ENCODE data around the gene PICALM. TPM values are rescaled to one million over a fixed set of nuclear protein-coding genes. Genes with fewer than 3 reads are reported as not detected.

Gene PICALM
- total and polyA plus RNA-seq, 2 donors (not counting 3 experiments of a cell fraction or from before 2014, with no cell fraction given): 181 to 202 TPM

DNA sequence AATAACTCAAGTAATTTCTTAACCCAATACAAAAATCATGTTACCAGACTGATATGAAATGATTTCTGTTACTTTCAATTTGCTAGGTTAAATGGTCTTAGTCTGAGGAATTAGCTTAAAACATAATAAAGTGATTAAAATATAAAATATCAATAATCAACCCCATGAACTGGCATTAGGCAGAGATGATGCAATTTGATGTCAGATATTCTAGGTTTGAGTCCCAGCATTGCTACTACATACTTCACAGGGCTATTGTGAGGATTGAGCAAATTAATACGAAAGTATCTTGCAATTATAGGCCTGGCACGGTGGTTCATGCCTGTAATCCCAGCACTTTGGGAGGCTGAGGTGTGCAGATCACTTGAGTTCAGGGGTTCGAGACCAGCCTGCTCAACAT lies 66.5 kb downstream of the PICALM start:
- Histone ChIP-seq H3K36me3 (ENCODE audit: control insufficient read depth in 2 of 2, extremely low read depth in 1 of 2, insufficient read depth in 2 of 2, low read length in 2 of 2) (peaks cover 20 to 38% of the 10 kb centered on the region in 2 experiments), H3K4me3 (replicated peaks in 1 of 3; ENCODE audit: insufficient read depth in 1 of 3, low read depth in 1 of 3, low read length in 3 of 3) (no peak overlapping the region), H3K9me3 (replicated peaks; ENCODE audit: control insufficient read depth, insufficient read depth, low read length) (no peaks in the 10 kb centered on the region), H3K27ac (ENCODE audit: insufficient read depth, low read depth, low read length) (no peak overlapping the region), H3K4me2 (ENCODE audit: insufficient read depth, low read length) (no peak overlapping the region), H3K4me1 (ENCODE audit: control insufficient read depth, extremely low read depth, insufficient read depth, low read length) (no peaks in the 10 kb centered on the region), H3K9ac (replicated peaks; ENCODE audit: extremely low read depth, insufficient read depth, low read length) (no peak overlapping the region), H2AFZ (ENCODE audit: low read depth, low read length) (no peak overlapping the region), H3K79me2 (ENCODE audit: control insufficient read depth, insufficient read depth, low read length) (no peaks in the 10 kb centered on the region), H3K27me3 (ENCODE audit: control insufficient read depth in 2 of 2, insufficient read depth in 2 of 2, low read length in 2 of 2) (no peaks in the 10 kb centered on the region), H3K9me1 (replicated peaks; ENCODE audit: control insufficient read depth, extremely low read depth, insufficient read depth, low read length) (no peaks in the 10 kb centered on the region), H4K20me1 (replicated peaks; ENCODE audit: control insufficient read depth, extremely low read depth, insufficient read depth, low read length) (no peaks in the 10 kb centered on the region)
- no TSS peak for BruUV-seq (replicated peaks)
- FAIRE-seq (no peak), DNase-seq (ENCODE audit: low read depth, low spot score) (no peak)
- TF ChIP-seq, protein P1, sequence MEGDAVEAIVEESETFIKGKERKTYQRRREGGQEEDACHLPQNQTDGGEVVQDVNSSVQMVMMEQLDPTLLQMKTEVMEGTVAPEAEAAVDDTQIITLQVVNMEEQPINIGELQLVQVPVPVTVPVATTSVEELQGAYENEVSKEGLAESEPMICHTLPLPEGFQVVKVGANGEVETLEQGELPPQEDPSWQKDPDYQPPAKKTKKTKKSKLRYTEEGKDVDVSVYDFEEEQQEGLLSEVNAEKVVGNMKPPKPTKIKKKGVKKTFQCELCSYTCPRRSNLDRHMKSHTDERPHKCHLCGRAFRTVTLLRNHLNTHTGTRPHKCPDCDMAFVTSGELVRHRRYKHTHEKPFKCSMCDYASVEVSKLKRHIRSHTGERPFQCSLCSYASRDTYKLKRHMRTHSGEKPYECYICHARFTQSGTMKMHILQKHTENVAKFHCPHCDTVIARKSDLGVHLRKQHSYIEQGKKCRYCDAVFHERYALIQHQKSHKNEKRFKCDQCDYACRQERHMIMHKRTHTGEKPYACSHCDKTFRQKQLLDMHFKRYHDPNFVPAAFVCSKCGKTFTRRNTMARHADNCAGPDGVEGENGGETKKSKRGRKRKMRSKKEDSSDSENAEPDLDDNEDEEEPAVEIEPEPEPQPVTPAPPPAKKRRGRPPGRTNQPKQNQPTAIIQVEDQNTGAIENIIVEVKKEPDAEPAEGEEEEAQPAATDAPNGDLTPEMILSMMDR (IDR thresholded peaks at IDR 0.05; ENCODE audit: extremely low read depth in 1 of 2, insufficient read depth in 1 of 2, low read depth in 1 of 2, low read length in 2 of 2): no peak
- TF ChIP-seq POLR2AphosphoS5 (IDR thresholded peaks at IDR 0.05; ENCODE audit: insufficient read depth, low read depth, low read length): no peak
- no peak for TF ChIP-seq MYC (IDR thresholded peaks at IDR 0.05; ENCODE audit: low read depth, low read length)
- TF ChIP-seq JUN (IDR thresholded peaks at IDR 0.05; ENCODE audit: borderline replicate concordance, insufficient read depth, insufficient read length, low read depth): no peak
- no peak for TF ChIP-seq POLR2A (IDR thresholded peaks at IDR 0.05; ENCODE audit: low read depth, low read length)
- TF ChIP-seq GATA2 (IDR thresholded peaks at IDR 0.05; ENCODE audit: insufficient read depth, insufficient read length, low read depth, low read length): no peak
- TF ChIP-seq, protein P2, sequence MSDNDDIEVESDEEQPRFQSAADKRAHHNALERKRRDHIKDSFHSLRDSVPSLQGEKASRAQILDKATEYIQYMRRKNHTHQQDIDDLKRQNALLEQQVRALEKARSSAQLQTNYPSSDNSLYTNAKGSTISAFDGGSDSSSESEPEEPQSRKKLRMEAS (IDR thresholded peaks at IDR 0.05; ENCODE audit: insufficient read depth, insufficient read length): no peak
- no peak for TF ChIP-seq FOS (IDR thresholded peaks at IDR 0.05; ENCODE audit: borderline replicate concordance, insufficient read depth, low read length)
- no peak for TF ChIP-seq EZH2 (IDR thresholded peaks at IDR 0.05; ENCODE audit: borderline replicate concordance, low read depth, low read length, severe bottlenecking)
- intact Hi-C loops (cut with micrococcal nuclease): no loop called here
- ChIA-PET CTCF (interaction anchor here (1.0 kb wide), 1 partner anchor 39 kb away, joined by 4 read pairs; no protein-coding TSS in a partner anchor), POLR2A (no interaction called here)
- dilution Hi-C loops (cut with MboI; ENCODE audit: extremely low pct_ligation_motif_present, low sequenced_read_pairs): no loop called here

All from endothelial cell of umbilical vein (primary cell).